ENCODE measurements around the gene NANOS3. TPM values are rescaled to one million over a fixed set of nuclear protein-coding genes. Genes with fewer than 3 reads are reported as not detected.
A peak's percentile ranks its signal among the peaks of the same experiment; 100 is the strongest.

NANOS3 gene
- not detected in 2 replicates for total RNA-seq (2014; rRNA removed; shearing (Covaris generic))
- polyA plus RNA-seq (2015; cell fraction: cytosol; rRNA removed) = not detected in 2 replicates
- polyA plus RNA-seq (2015; cell fraction: nucleus; rRNA removed) = not detected in 2 replicates

DNA sequence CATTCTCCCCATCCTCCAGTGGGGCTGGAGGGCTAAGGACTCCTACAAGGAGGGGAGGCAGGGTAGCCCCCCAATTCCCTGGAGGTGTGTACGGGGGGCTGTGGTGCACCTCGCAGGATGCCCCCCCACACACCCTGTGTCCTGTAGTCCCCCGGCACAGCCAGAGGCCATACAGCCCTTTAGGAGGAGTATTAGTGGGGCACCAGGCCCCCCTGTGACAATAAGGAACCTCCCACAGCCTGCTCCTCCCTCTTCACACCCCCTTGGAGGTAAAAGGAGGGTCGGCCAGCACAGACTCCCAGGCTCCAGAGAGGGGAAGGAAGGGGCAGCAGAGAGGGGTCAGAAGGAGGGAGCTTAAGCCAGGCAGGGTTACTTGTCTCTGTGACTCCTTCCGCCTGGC lies at the start of gene NANOS3:
Gene NANOS3, plus strand, starts transcription at position 301 of the 400 bp plus-strand sequence. CDS start 115 bp downstream, outside the sequence.
- DNase-seq (ENCODE audit: low read depth) = no peak

DNA sequence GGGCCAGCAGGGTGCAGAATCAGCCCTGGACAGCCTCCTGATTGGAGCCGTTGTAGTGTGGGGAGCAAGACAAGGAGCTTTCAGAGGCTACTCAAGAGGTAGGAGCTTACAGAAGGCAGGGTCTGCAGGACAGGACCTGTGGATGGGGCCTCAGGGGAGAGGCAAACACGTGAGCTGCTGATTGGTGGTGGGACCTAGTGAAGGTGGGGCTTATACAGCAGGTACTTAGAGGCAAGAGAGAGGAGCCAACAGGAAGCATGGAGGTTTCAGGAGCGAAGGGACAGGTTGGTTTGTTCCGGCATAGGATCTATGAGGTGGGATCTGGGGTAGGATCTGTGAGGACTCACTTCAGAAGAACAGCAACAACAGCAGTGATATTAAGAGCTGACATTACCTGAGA lies 49.3 kb upstream of the NANOS3 start:
- no peak for DNase-seq (ENCODE audit: low read depth)

DNA sequence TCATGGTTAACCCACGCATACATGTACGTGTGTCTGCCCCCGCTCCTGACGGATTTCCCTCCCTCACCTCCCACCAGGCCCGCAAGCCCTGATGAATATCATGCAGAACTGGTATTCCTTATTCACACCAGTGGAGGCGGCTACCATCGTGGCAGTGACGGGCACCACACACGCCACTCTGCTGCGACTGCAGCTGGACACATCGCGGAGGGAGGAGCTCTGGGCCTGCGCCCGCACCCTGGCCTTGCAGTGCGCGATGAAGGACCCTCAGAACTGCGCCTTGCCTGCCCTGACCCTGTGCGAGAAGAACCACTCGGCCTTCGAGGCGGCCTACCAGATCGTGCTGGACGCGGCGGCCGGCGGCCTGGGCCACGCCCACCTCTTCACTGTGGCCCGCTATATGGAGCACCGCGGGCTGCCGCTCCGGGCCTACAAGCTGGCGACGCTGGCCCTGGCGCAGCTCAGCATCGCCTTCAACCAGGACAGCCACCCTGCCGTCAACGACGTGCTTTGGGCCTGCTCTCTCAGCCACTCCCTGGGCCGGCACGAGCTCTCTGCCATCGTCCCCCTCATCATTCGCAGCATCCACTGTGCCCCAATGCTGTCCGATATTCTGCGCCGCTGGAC lies 46.7 kb upstream of the NANOS3 start:
- no peak for DNase-seq (ENCODE audit: low read depth)

DNA sequence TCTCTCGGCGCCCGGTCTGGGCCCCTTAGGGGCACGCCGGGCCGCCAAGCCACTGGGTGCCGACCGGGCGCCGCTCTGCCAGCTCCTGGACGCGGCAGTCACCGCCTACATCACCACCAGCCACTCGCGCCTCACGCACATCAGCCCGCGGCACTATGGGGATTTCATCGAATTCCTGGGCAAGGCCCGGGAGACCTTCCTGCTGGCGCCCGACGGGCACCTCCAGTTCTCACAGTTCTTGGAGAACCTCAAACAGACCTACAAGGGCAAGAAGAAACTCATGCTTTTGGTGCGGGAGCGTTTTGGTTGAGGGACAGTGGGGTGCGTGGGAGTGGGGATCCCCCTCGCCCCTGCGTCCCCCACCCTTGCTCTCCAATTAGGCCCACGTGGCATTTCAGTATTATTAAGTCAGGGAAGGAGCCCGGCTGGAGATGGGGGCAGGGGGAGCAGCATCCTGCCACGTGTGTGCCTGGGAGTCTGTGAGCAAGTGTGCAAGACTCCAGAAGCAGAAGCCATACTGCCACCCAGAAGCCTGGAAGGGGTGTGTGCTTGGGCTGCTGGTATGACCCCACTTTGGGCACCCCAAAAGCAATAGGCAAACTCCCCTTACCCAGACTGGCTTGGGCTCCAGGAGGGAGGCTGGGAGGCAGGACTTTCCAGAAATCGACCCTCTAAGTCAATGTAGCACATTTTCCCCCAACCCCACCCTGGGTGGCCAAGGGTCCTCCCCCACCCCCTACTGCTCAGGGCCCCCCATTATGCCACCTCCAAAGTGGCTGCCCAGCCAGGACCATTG lies 46.0 kb upstream of the NANOS3 start:
- no peak for DNase-seq (ENCODE audit: low read depth)

DNA sequence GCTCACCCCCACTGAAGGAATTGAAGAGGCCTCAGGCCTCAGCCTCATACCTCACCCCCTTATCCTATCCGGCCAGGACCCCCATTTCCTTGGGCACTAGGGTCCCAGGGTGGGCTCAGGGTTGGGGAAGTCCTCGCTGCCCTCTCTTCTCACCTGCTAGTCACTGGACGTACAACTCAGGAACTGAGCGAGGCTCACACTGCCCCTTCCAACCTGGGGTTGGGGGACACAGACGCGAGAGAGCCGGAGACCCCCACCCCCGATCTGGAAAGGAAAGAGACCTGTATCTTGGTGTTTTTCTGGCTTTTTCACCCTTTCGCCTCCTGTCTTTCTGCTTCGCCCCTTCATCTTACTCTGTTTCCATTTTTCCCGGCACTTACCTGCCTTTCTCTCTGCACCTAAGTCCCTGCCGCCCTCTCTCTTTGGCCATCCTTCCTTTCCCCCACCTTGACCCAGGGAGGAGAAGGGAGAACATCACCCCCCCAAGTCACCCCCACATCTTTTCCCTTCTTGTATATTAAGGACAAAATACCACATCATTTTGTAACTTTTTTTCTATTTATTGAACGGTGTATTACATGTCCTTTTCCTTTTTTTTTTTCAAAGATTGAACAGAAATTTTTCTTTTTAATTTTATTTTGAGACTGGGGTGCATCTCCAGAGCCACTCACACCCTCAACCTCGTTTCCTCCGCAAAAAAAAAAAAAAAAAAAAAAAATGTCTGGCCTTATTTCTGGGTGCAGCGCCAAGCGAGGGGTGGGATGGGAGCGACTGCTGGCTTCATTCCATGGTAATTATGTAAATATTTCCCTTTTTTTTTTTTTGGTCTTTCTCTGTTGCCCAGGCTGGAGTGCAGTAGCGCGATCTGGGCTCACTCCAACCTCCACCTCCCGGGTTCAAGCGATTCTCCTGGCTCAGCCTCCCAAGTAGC lies 45.1 kb upstream of the NANOS3 start:
- no peak for DNase-seq (ENCODE audit: low read depth)

DNA sequence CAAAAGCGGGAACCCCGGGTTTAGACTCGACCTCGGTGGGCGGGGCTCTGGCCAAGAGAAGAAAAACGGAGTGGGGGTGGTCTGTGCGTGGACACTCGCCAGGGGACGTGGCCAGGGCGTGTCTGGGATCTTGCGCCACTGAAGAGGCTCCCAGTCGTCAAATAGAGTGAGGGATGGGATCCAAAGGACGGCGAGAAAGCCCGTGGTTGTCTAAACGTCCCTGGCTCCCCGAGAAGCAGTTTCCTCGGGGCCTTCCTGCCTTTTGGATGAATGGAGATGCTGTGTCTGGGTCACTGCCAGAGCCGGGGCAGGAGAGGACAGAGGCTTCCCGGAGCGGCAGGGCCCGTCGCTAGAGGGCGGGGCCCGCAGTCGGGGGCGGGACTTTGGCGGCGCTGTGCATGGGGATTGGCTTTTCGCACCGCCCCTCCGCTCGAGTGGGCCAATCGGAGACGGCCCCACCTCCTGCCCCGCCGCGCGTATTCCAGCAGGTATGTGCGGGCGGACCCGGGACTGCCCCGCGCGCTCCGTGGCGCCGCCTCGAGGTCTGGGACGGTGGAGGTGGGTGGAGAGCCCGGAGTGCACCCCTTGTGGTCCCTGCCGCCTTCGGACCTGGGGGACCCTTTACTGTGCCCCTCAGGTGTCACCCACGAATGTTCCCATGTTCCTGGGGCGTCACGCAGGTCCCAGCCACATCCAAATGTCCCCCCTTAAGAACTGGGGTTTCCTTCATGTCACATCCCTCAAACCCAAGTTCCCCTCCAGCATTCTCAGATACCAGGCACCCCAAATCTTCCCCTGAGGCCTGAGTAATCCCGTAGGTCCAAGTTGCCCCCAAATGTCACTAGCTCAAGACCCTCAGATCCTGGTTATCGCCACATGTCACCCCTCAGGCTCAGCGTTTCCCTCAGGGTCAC lies 43.3 kb upstream of the NANOS3 start:
- DNase-seq (ENCODE audit: low read depth) = peak; percentile 82

DNA sequence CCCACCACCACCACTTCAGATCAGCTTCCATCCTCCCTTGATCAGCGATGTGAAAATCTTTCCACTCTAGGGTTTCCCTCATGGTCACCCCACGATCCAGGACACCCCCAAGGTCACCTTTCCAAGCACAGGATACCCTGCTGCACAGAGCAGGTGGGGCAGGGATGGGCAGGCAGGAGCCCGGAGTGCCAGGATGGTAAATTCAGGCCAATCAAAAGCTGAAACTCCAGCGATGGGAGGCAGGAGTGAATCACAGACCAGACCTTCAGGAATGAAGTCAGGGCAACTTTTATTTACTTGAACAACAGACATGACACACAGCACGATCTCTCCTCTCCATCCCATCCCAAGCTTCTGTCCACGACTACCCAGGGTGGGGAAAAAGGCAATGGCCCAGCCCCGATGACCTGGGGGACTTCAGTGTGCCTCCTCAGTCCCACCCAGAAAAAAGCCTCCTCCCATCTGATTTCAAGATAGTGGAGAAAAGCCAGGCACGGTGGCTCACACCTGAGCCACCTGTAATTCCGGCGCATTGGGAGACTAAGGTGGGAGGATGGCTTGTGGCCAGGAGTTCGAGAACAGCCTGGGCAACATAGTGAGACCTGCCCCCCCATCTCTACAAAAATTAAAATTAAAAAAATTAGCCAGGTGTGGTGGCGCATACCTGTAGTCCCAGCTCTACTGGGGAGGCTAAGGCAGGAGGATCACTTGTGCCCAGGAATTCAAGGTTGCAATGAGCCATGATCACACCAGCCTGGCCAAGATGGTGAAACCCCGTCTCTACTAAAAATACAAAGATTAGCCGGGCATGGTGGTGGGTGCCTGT lies 42.5 kb upstream of the NANOS3 start:
- peak; percentile 52 for DNase-seq (ENCODE audit: low read depth)

DNA sequence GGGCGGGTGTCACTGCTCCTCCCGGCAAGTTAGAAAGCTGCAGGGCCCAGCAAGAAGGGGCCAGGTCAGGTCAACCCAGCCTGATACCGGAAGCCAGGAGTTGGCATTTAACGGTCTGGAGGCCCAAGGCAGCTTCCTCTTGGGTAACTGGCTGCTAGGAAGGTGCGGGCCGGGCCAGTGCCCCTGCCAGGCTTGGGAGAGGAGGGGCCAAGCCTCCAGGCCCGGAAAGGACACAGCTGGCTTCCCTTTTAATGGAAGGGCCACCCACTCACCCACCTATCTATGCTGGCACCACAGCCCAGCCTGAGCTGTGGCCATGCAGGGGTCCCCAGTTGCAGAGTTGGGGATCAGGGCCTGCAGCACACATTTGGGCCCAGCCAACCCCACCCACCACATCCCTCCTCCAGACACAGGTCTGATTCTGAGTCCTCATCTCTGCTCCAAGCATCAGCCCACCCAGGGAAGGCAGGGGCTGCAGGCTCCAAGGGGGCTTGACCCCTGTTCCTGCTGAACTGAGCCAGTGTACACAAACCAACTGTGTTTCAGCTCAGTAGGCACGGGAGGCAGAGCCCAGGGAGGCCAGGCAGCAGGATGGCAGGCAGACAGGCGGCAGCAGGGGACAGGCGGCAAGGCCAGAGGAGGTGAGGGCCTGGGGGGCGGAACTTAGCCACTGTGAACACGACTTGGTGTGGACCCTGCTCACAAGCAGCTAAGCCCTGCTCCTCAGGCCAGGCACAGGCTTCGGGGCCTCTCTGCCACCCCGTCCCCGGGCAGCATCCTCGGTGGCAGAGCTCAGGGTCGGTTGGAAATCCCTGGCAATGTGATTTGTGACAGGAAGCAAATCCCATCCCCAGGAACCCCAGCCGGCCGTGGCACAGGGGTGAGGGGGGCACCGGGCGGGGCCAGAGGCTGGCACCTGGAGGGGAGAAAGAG lies 40.9 kb upstream of the NANOS3 start:
- DNase-seq (ENCODE audit: low read depth) = no peak

DNA sequence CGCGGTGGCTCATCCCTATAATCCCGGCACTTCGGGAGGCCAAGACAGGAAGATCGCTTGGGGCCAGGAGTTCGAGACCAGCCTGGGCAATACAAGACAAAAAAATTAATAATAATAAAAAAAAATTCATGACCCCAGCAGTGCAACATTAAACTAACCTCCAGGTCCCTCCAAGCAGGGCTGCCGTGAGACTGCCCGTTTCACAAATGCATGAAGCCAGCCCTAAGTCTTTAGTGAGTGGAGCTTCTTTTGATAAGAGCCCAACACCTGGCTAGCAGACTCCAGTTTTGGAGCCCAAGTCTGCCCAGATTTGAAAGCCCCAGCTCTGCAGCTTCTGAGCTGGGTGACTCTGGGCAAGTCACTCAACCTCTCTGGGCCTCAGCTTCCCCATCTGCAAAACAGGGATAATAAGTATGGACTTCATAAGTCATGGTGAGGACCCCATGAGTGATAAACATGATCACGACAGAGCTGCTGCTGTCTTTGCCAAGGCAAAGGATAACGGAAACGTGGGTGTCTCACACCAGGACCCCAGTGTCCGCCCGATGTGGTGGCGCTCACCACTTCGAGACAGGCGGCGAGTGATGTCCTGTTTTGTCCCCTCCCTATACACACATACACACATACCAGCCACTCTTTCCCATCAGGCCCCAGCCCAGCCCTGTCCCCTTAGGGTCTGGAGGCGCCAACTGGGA lies 38.4 kb upstream of the NANOS3 start:
- no peak for DNase-seq (ENCODE audit: low read depth)

DNA sequence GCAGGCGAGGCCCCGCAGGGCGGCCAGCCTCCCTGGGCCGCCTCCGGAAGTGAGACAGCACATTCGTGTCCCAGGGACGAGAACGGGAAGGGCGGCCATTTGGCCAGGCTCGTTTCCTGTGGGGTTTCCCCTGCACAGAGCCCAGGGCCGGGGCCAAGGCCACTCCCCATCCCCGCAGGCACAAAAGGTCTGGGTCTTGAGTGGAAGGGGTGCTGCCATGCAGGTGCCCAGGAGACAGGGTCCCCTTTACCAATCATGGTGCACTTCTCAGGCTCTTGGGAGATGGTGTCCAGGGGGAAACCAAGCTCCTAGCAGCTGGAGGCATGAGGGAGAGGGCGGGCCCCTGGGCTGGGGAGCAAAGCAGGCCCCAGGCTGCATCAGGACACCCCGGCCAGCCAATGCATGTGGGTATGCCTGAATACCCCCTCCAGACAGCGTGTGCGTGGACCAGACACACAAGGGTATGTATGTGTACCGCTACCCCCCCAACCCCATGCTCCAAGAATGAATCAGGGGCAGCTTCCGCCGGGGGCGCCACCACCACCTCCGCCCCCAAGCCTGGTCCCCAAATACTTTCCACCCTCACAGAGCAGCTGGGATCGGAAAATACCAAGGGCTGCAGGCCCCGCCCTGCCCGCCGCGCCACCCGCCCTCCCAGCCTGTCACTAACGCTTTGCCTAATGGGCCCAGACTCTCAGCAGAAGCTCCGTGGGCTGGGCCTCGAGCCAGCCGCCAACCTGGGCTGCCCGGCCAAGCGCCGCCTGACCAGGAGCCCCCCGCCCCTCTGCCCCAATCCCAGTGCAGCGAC lies 37.6 kb upstream of the NANOS3 start:
- peak; percentile 90 for DNase-seq (ENCODE audit: low read depth)

DNA sequence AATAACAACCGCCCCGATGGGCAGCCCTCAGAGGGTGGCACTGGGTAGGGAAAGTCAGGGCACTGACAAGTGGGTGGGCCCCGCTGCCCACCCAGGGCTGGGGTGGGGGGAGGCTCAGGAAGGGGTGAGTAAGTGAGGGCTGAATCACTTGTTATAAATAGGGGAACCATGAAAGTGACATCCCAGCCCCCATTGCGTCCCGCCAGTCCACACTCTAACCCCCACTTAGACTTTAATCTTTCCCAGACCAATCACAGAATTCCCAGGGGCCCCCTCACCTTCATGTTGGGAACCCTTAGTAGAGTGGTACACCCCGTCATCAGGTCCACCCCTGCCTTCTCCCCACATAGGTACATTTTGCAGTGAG lies 37.0 kb upstream of the NANOS3 start:
- DNase-seq (ENCODE audit: low read depth) = no peak

DNA sequence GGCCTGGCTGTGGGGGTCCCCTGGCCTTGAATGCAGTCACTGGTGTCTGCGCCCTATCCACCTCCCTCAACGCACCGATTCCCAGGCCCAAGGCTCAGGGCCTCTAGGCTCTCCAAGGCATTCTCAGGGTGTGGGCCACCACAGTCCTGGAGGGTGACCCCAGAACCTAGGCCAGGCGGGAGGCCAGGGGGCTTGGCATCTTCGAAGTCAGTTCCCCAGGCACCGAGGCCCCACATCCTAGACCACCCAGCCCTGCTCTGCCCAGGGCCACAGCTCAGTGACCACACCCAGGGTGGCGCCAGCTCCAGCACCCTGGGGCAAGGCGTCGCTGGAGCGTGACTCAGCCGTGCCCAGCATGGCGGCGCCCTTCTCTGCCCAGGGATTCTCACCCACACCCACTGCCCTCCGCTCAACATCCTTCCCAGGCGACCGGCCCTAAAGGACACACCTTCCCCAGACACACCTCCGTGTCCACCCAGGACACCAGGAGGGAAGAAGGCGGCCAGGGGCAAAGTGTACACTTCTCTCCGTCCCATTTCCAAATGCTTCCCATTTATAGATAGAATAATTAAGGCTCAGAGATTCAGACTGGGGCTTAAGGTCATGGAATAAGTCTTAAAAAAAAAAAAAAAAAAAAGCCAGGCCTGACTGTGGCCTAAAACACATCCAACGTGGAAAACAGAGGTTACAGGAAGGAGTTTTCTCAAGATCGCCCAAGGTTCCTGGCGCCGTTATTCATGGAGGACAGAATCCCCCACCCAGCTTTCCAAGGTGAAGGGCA lies 36.4 kb upstream of the NANOS3 start:
- peak; percentile 84 for DNase-seq (ENCODE audit: low read depth)

DNA sequence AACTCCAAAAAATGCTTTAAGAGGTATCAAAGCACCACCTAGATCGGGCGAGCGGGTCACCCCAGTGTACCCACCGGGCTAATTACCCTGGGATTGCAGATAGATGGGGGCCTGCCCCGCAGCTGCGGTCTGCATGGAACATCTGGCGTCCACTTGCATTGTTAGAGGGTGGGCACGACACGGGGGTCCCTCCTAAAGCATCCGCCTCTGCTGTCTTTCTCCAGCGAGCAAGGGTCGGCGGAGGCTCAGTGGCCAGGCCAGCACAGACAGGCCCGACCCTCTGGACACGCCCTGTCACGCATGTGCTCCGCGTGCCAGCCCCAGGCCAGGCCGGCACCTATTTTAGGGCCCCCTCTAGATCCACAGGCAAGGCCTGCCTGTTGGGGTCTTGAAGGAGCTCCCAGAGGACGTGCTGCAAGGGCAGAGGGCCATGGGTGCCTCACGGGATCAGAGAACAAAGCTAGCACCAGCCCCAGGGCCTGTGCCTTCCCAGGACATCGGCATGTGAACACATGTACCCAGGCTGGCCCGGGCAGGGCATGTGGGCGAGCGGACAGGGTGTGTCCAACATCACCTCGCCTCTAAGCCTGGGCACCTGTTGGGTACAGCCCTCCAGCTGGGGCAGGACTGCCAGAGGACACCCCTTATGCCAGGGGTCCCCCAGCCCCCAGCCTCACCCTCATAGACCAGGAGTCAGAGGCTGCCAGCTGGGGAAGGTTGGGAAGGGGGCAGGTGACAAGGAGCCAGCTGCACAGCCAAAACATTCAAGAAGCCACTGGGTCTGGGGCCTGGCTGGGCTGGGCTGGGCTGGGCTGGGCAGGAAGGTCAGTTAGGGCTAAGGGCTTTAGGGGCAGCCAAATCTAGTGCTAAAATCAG lies 35.6 kb upstream of the NANOS3 start:
- DNase-seq (ENCODE audit: low read depth) = peak; percentile 69

DNA sequence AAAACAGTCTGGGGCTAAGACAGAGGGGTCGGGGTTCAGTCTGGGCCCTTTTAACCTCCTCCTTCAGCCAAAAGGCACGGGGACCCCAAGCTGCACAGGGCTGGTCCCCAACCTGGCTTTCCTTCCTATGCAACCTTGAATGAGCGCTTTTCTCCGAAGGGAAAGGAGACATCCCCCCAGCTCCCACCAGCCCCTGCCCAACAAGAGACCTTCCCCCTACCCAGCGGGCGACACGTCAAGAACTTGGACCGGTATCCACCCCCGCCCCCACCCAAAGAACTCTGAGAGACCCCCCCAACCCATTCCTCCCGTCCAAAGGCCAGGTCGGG lies 35.0 kb upstream of the NANOS3 start:
- DNase-seq (ENCODE audit: low read depth) = no peak
